MCF 10A (cell line): ENCODE measurements around the gene ZSCAN5A. TPM values are rescaled to one million over a fixed set of nuclear protein-coding genes. Genes with fewer than 3 reads are reported as not detected.
"Not testable (repeated sequence)": the region's sequence is repeated elsewhere in the genome, so short reads cannot be mapped to it uniquely, and the experiment has no call there.

Experiments
- BruUV-seq: library from RNA; stranded (reverse); fragments of 400-500 nt; replicated peaks from 2 replicates; lab custom pipeline; 2021; lab: Mats Ljungman, UMichigan
- CTCF ChIA-PET: fragments of 300-600 bp; sonication (Branson Sonifier 250); formaldehyde crosslinking; extraction: SDS; loops from one replicate; lab custom pipeline; 2021; ENCODE audit warnings: antibody characterized with exemption, inconsistent platforms; lab: Yijun Ruan, JAX
- POLR2A ChIA-PET: fragments of 300-600, 350-650 bp; sonication (Branson Sonifier 250); formaldehyde crosslinking; extraction: SDS; loops from one replicate; lab custom pipeline; 2020; ENCODE audit warnings: antibody characterized with exemption, inconsistent platforms; lab: Yijun Ruan, JAX
- DNase-seq: peaks from one replicate; pipeline ENCODE4 v3.0.0-alpha.2; 2018; ENCODE audit not compliant: unreplicated experiment
- H3K27ac Mint-ChIP-seq: one replicate; pipeline ENCODE4 v1.8.0; 2022; ENCODE audit warnings: mild to moderate bottlenecking, low read depth, mixed read lengths; ENCODE audit not compliant: unreplicated experiment
- H3K27me3 Mint-ChIP-seq: one replicate; pipeline ENCODE4 v1.8.0; 2022; ENCODE audit warnings: mixed read lengths; ENCODE audit not compliant: insufficient read depth, unreplicated experiment
- H3K36me3 Mint-ChIP-seq: one replicate; pipeline ENCODE4 v1.8.0; 2022; ENCODE audit warnings: mild to moderate bottlenecking, moderate library complexity, mixed read lengths; ENCODE audit not compliant: insufficient read depth, unreplicated experiment
- H3K4me1 Mint-ChIP-seq: one replicate; pipeline ENCODE4 v1.8.0; 2022; ENCODE audit warnings: mixed read lengths; ENCODE audit not compliant: insufficient read depth, unreplicated experiment
- H3K4me3 Mint-ChIP-seq: one replicate; pipeline ENCODE4 v1.8.0; 2022; ENCODE audit warnings: mild to moderate bottlenecking, moderate library complexity, mixed read lengths; ENCODE audit not compliant: unreplicated experiment
- H3K9me3 Mint-ChIP-seq: one replicate; pipeline ENCODE4 v1.8.0; 2022; ENCODE audit warnings: mixed read lengths; ENCODE audit not compliant: unreplicated experiment
- CTCF ChIP-seq: fragments of 200-600 bp; IDR thresholded peaks from one replicate; pipeline ENCODE4 v1.8.0; 2022; ENCODE audit warnings: antibody characterized with exemption, mild to moderate bottlenecking; ENCODE audit not compliant: unreplicated experiment
- intact Hi-C: fragments of 100-400 bp; cut with micrococcal nuclease; formaldehyde crosslinking; loops from 2 replicates; pipeline ENCODE4 v1.14.1; 2022
- total RNA-seq: library from RNA; stranded (reverse); gene quantifications from 2 replicates; pipeline ENCODE4 v1.2.3, GENCODE V29; 2022

The ZSCAN5A gene
- total RNA-seq, 1 experiment from 2014 or later = 8.1 TPM

GRCh38 chr19:56312342-56312741 is 2.3 kb downstream of the ZSCAN5A start:
- H3K27me3 Mint-ChIP-seq = no peaks in the 10 kb centered on the region

GRCh38 chr19:56310462-56310861 is 4.2 kb downstream of the ZSCAN5A start:
- H3K4me1 Mint-ChIP-seq = peaks cover 18% of the 10 kb centered on the region
- no peak for DNase-seq
- no peak overlapping the region for H3K4me3 Mint-ChIP-seq
- ChIA-PET POLR2A (interaction anchor here (1.9 kb wide), 1 partner anchor 16 kb away, joined by 10 read pairs; no protein-coding TSS in a partner anchor), CTCF (interaction anchor here (0.8 to 3.0 kb wide), 16 partner anchors 11 to 234 kb away, joined by 3 to 60 read pairs (median 4); no protein-coding TSS in a partner anchor)
- no peak overlapping the region for H3K27ac Mint-ChIP-seq
- H3K27me3 Mint-ChIP-seq = no peaks in the 10 kb centered on the region
- peaks cover 42% of the 10 kb centered on the region for H3K36me3 Mint-ChIP-seq
- BruUV-seq = no TSS peak
- H3K9me3 Mint-ChIP-seq = no peaks in the 10 kb centered on the region
- intact Hi-C loops = loop anchor here (10.0 kb wide), 1 partner anchor 216 kb away; no protein-coding TSS in a partner anchor
- TF ChIP-seq CTCF = no peak

More at GRCh38 chr19:56312342-56312741, 2.3 kb downstream of the ZSCAN5A start:
- no peak for TF ChIP-seq CTCF
- Mint-ChIP-seq H3K27ac (no peak overlapping the region), H3K36me3 (peaks cover 42% of the 10 kb centered on the region), H3K4me1 (peaks cover 18% of the 10 kb centered on the region), H3K4me3 (no peak overlapping the region), H3K9me3 (no peaks in the 10 kb centered on the region)
- DNase-seq = no peak
- CTCF ChIA-PET = interaction anchor here (1.1 to 3.8 kb wide), 3 partner anchors 13 to 59 kb away, joined by 5 to 25 read pairs (median 15); no protein-coding TSS in a partner anchor
- intact Hi-C loops = loop anchor here (10.0 kb wide), 1 partner anchor 218 kb away; no protein-coding TSS in a partner anchor
- POLR2A ChIA-PET = interaction anchor here (0.9 to 2.6 kb wide), 2 partner anchors 16 to 19 kb away, joined by 4 to 20 read pairs; no protein-coding TSS in a partner anchor
- BruUV-seq = no TSS peak

GRCh38 chr19:56309511-56310185 is 5.0 kb downstream of the ZSCAN5A start:
- CTCF ChIA-PET = interaction anchor here (0.5 to 3.0 kb wide), 29 partner anchors 9 to 242 kb away, joined by 3 to 60 read pairs (median 4); partner anchors contain the start of gene EDDM13
- Mint-ChIP-seq H3K9me3 (no peaks in the 10 kb centered on the region), H3K36me3 (peaks cover 41% of the 10 kb centered on the region), H3K4me3 (no peak overlapping the region), H3K27ac (no peak overlapping the region), H3K27me3 (no peaks in the 10 kb centered on the region), H3K4me1 (peaks cover 18% of the 10 kb centered on the region)
- no TSS peak for BruUV-seq
- POLR2A ChIA-PET = interaction anchor here (0.6 to 1.9 kb wide), 3 partner anchors 10 to 57 kb away, joined by 3 to 10 read pairs (median 4); no protein-coding TSS in a partner anchor
- DNase-seq = peak; percentile 64
- TF ChIP-seq CTCF = peak; percentile 88
- intact Hi-C loops = loop anchor here (10.0 kb wide), 1 partner anchor 215 kb away; no protein-coding TSS in a partner anchor

- H3K27me3 Mint-ChIP-seq = no peaks in the 10 kb centered on the region
- intact Hi-C loops = no loop called here
Observed at GRCh38 chr19:56308792-56309191, 5.8 kb downstream of the ZSCAN5A start.

GRCh38 chr19:56307062-56307461 is 7.6 kb downstream of the ZSCAN5A start:
- not testable (repeated sequence) for H3K9me3 Mint-ChIP-seq

More at GRCh38 chr19:56308792-56309191, 5.8 kb downstream of the ZSCAN5A start:
- H3K9me3 Mint-ChIP-seq = no peaks in the 10 kb centered on the region
- peaks cover 17% of the 10 kb centered on the region for H3K4me1 Mint-ChIP-seq
- H3K36me3 Mint-ChIP-seq = peaks cover 32% of the 10 kb centered on the region
- no peak for TF ChIP-seq CTCF
- no peak overlapping the region for H3K27ac Mint-ChIP-seq
- H3K4me3 Mint-ChIP-seq = no peak overlapping the region
- BruUV-seq = no TSS peak
- POLR2A ChIA-PET = no interaction called here
- DNase-seq = no peak
- CTCF ChIA-PET = no interaction called here

More at GRCh38 chr19:56307062-56307461, 7.6 kb downstream of the ZSCAN5A start:
- H3K4me1 Mint-ChIP-seq, H3K27ac Mint-ChIP-seq, intact Hi-C loops, BruUV-seq, POLR2A ChIA-PET, CTCF ChIA-PET, DNase-seq, H3K4me3 Mint-ChIP-seq, H3K27me3 Mint-ChIP-seq: not testable (repeated sequence)
- H3K36me3 Mint-ChIP-seq = peaks cover 26% of the 10 kb centered on the region
